Keratinocyte (primary cell): ENCODE measurements around the gene IRF4.

Experiments used
- EZH2 ChIP-seq: IDR thresholded peaks from one replicate; pipeline ENCODE4 v1.6.1; 2012; ENCODE audit warnings: inconsistent platforms, mild to moderate bottlenecking, low read length, moderate library complexity
- TF ChIP-seq, protein P1 (sequence below), 3 experiments: IDR thresholded peaks in 1 of 3; conservative IDR thresholded peaks in 1 of 3; optimal IDR thresholded peaks in 1 of 3; 2 replicates in 2 of 3; 3 replicates in 1 of 3; pipeline versions ENCODE3 to v1.5.1; 2011; ENCODE audit warnings: low read length in 3 of 3, mild to moderate bottlenecking in 3 of 3, moderate library complexity in 2 of 3, control low read depth in 1 of 3, inconsistent platforms in 1 of 3; ENCODE audit not compliant: insufficient read depth in 2 of 3; ENCODE audit errors: extremely low read depth in 1 of 3

DNA sequence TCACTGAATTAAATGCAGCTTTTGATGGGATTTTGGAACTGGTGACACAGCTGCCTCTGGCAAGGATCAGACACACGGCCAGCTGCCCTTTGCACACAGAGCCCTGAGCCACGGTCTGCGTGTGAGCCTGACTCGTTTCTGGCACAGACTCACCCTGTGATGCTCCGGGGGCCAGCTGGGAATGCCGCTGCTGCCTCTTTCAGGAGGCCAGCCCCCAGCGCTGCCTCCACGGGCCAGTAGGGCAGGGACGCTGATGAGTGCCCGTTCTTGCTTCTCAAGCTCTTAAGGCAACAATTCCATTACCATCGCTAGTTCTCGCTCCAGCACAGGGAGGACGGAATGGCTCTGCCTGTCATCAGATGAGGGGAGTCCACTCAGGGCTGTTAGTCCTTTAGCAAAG is 61.6 kb downstream of the IRF4 start:
- no peak for TF ChIP-seq EZH2
- TF ChIP-seq, protein P1, sequence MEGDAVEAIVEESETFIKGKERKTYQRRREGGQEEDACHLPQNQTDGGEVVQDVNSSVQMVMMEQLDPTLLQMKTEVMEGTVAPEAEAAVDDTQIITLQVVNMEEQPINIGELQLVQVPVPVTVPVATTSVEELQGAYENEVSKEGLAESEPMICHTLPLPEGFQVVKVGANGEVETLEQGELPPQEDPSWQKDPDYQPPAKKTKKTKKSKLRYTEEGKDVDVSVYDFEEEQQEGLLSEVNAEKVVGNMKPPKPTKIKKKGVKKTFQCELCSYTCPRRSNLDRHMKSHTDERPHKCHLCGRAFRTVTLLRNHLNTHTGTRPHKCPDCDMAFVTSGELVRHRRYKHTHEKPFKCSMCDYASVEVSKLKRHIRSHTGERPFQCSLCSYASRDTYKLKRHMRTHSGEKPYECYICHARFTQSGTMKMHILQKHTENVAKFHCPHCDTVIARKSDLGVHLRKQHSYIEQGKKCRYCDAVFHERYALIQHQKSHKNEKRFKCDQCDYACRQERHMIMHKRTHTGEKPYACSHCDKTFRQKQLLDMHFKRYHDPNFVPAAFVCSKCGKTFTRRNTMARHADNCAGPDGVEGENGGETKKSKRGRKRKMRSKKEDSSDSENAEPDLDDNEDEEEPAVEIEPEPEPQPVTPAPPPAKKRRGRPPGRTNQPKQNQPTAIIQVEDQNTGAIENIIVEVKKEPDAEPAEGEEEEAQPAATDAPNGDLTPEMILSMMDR (optimal IDR thresholded peaks at IDR 0.05 in 1 of 3, IDR thresholded peaks at IDR 0.05 in 1 of 3, conservative IDR thresholded peaks at IDR 0.05 in 1 of 3; ENCODE audit: extremely low read depth in 1 of 3, insufficient read depth in 2 of 3, low read length in 3 of 3) = no peak
